CD4-positive, alpha-beta T cell treated with Interleukin-2 at 100 ng/mL for 4 hours (primary cell): ENCODE measurements around the gene DDIT4L.
"Not testable (repeated sequence)": the region's sequence is repeated elsewhere in the genome, so short reads cannot be mapped to it uniquely, and the experiment has no call there.

ENCODE experiments used
- DNase-seq: peaks from one replicate; pipeline ENCODE4 v3.0.0-alpha.2; 2020; ENCODE audit warnings: low spot score

The DDIT4L gene

DNA sequence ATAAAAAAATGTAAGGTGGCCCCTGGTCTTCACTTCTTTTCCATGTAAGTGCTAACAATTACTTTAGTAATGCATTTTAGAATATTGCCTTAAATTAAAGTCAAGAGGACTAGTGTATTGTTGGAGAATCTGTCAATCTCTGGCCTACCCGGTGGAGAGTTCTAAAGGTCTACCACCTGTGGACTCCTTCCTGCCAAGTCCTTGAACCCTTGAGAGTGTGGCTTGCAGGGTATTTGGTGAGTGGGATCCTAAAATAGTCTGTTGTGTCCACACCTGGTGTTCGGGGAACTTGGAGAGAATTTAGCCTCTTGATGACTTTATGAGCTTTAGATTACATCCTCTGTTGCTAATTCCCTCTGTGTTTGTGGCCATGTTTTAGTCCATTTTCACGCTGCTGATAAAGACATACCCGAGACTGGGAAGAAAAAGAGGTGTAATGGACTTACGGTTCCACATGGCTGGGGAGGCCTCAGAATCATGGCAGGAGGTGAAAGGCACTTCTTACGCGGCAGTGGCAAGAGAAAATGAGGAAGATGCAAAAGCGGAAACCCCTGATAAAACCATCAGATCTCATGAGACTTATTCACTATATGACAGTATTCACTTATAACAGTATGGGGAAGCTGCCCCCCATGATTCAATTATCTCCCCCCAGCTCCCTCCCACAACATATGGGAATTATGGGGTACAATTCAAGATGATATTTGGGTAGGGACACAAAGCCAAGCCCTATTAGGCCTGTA lies 23.8 kb downstream of the DDIT4L start:
- no peak for DNase-seq

DNA sequence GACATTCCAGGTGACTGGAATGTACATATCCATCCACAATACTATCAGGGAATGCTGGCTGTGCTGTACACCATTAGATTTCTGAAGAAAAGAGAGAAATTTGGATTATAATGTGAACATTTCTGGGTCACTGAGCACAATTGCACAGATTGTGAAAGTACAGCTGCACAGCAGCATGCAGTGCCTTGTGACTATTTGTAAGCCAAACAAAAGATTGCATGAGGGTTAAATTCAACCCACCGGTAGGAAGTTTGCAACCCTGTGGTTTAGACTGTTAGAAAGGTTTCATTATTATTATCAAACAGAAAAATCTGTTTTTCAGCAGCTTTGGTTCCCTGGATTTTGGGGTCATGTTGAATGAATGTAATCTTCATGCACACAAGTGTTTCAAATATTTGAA lies 24.5 kb downstream of the DDIT4L start:
- DNase-seq: no peak

DNA sequence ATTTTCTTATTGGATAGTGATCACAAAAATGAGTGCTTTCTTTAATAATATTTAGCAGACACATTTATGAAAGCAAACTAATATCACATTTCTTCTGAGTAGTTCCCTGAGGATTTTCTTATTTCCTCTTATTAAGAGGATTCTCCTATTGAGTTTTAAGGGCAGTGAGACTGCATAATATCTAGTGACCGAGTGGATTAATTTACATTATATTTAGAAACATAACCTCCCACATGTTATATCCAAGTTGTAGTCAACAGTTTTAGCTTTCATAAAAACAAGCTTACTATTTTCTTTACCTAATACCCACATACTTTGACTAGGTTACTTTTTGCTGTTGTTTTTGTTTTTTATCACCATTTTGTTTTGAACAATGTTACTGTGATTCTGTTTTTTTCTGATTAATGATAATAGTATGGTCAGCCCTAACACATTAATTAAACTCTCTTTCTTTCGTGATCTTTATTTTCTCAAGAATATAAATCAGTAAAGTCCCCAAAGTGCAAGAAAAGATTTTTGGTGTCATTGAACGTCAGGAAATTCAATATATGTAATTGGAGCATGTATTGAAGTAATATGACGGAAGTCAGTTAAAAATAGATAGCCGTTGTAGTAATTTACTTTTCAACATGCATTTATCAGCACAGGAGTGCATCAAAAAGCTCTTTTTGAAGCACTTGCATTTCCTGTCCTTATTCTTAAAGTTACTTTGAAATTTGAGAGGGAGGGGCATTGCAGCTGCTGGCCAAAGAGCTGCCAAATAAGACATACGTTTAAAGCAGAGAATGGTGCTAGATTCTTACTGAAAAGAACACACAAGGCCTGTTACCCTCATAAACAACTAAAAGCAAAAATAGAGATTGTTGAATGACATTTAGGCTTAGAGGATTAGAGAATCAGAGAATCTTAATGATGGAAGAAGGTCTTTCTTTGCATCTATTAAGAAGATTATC lies 25.2 kb downstream of the DDIT4L start:
- no peak for DNase-seq

DNA sequence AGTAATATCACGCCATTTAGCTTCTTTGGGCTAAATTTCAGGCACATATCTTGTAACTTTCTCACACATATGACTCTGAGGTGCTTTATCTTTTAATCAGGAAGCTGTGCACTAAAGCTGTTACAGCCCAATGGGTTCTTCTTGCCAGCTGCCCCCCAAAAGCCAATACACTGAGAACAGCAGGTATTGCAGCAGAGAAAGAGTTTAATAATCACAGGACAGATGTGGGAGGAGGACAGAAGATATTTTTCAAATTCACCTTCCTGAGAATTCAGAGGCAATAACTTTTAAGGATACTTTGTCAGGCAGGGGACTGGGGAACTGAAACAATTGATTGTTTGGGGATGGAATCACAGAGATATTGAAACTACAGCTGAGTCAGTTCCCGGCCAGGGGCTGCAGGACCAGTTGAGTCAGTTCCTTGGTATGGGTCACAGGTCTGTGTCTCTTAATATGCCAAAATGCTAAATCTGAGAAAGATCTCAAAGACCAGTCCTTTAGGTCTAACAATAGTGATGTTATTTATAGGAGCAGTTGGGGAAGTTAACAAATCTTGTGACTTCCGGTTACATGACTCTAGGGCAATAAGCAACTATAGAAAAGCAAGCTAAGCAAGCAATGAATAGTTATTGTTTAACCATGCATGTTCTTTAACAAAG lies 28.1 kb downstream of the DDIT4L start:
- DNase-seq: no peak

DNA sequence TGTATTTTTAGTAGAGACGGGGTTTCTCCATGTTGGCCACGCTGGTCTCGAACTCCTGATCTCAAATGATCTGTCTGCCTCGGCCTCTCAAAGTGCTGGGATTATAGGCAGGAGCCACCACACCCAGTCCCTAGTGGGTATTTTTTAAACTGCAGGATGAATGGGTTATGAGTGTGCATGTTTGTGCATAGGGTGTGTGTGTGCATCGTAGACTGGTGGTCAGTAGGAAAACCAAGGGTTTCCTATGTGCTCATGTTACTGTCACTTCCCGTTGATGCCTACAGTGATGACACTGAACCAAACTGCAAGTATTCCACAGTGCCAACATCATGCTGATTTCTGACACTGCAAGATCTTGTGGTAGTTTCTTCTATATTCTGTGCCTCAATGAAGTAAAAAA lies 41.1 kb downstream of the DDIT4L start:
- DNase-seq: no peak

DNA sequence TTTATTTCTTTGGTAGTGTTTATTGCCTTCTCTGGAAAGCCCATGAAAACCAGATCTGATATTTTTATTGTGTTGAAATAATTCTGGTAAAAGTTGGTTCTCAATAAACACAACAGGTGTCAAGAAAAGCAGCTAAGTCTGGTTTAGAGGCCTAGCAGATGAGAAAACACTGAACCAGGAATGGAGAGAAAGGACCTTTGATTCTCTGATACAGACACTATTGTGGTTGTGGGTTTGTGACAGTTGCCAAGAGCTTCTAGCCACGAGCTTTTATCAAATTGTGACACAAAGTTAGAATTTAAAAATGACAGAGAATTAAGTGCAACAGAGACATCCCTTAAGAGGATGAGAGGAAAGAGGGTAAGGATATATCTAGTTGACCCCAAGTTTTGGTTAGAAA lies 42.6 kb downstream of the DDIT4L start:
- DNase-seq: no peak

DNA sequence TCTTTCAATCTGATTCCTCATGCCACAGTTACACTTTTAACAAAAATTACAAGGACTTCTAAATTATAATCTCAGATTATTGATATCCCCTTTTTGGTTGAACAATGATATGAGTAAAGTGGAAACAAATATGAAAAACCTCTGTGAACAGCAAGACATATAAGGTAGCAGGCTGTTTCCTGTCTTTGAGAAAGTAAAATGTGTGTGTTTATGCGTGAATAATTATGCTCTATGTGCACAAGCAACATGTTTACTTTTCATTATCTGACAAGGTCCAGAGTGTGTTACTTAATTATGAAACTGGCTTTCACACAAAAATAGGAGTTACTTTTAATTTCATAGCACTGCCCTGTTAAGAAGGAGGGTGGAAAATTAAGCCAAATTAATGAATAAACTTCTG lies 43.1 kb downstream of the DDIT4L start:
- no peak for DNase-seq

DNA sequence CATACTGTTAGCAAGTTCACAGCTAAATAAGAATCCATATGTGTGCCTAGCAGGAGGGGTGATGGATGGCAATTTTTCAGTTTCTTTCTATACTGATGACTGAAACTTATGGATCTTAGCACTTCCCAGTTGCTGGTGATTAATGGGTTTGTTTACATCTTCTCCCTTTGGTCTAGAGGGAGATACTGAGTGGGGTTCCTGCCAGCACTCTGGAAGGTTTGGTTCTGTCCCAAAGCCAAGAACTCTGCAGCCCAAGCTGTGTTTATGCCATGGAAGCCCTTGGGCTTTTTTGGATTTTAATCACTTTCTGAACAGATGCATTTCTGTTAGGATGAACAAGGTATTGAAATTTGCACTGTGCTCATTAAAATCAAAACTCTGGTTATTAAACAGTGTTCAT lies 43.5 kb downstream of the DDIT4L start:
- no peak for DNase-seq

DNA sequence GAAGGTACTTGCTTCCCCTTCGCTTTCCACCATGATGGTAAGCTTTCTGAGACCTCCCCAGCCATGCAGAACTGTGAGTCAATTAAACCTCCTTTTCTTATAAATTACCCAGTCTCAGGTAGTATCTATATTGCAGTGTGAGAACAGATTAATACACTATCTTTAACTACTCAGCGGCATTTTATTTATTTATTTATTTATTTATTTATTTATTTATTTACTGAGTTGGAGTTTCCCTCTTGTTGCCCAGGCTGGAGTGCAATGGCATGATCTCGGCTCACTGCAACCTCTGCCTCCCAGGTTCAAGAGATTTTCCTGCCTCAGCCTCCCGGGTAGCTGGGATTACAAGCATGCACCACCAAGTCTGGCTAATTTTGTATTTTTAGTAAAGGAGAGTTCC lies 52.9 kb downstream of the DDIT4L start:
- not testable (repeated sequence) for DNase-seq
